Erythroblast (primary cell): ENCODE results near the gene RNF31.

ENCODE experiments used
- GATA1 ChIP-seq: IDR thresholded peaks from 2 replicates; pipeline ENCODE4 v1.6.1; 2011; ENCODE audit warnings: low read depth, mild to moderate bottlenecking, control low read depth, low read length, moderate library complexity
- POLR2A ChIP-seq: IDR thresholded peaks from 2 replicates; pipeline ENCODE4 v1.6.1; 2011; ENCODE audit warnings: mild to moderate bottlenecking, low read length

- TF ChIP-seq POLR2A = no peak
- no peak for TF ChIP-seq GATA1
Measured at GRCh38 chr14:24098229-24098926, 48.9 kb upstream of the RNF31 start.
